GM12864 (cell line): ENCODE results near the gene SNAPC2.

Source experiments
- DNase-seq: peaks from one replicate; pipeline ENCODE4 v3.0.0-alpha.2; 2011; ENCODE audit warnings: low read depth
- H3K4me3 ChIP-seq: 2 replicates; pipeline ENCODE4 v1.5.1; 2011; ENCODE audit warnings: mild to moderate bottlenecking, low read depth, low read length, control low read depth
- CTCF ChIP-seq: IDR thresholded peaks from 2 replicates; pipeline ENCODE4 v1.5.1; 2011; ENCODE audit warnings: low read depth, mild to moderate bottlenecking, moderate library complexity, low read length, control low read depth, inconsistent platforms; ENCODE audit errors: missing control alignments

Gene SNAPC2

DNA sequence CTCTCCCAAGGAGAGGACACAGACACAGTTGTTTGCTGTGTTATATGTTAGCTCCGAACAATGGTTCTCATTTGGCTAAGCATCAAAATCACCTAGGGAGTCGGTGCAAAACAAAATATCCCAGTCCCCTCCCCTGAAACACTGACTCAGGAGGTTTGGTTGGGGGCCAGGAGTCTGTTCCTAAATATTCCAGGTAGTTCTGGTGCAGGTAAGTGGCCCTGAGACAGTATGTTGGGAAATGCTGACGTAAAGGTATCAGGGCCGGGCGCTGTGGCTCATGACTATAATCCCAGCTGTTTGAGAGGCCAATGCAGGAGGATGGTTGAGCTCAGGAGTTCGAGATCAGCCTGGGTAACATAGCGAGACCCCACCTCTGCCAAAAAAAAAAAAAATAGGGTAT is 18.8 kb upstream of the SNAPC2 start:
- DNase-seq, result no peak
- no peak for TF ChIP-seq CTCF
- H3K4me3 ChIP-seq, result no peak overlapping the region

DNA sequence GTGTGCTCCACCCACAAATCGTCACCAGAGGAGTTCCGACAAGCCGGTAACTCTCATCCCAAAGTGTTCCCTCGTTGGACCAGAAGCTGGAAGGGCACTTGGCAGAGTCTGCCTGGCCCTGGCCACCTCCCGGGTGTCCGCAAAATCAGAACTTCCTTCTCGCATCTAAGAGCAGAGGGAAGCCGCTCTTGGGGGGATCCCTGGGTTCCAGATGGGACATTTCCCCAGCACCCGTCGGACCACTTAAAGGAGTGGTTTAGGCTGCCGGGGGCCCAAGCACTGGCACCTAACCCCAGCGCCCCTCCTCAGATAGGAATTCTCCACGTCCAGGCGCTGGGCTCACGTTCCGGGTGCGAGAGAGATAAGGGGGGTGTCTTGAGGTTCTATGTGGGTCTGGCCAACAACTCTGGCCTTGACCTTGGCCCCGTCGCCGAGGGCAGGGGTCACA is 17.3 kb upstream of the SNAPC2 start:
- no peak for DNase-seq
- peak overlapping the region; percentile 88 for H3K4me3 ChIP-seq
- TF ChIP-seq CTCF, result no peak

DNA sequence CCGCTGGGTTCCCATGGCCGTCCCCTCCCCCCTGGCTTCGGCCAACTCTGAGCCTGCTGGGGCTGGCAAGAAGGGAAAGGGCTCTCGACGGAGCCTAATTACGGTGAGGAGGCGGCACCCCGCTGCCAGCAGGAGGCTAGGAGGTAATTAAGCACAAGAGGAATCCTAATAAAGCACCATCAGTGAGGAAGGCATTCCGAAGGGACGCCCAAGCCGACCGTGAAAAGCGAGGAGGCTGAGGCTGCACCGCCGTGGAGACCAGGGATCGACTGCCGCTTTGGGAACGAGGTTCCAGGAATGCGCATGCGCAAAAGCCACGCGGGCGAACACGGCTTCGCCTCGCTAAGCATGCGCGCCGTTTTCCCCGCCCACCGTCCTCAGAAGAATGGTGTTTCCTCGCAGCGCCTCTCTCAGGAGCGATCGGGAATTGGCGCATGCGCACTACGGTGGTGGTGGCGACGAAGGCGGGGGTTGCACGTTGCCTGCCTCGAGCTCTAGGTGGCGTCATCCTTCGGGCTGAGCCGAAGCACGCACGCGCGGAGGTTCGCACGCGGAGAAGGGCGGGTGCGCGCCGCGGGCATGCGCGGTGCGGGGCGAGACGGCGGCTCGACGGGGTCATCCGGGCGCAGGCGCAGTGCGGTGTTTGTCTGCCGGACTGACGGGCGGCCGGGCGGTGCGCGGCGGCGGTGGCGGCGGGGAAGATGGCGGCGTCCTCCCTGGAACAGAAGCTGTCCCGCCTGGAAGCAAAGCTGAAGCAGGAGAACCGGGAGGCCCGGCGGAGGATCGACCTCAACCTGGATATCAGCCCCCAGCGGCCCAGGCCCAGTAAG is 16.7 kb upstream of the SNAPC2 start, which contains the start of gene MAP2K7:
Gene MAP2K7, plus strand, starts transcription at position 634 of the 830 bp plus-strand sequence. Its CDS starts 68 bp downstream, at position 702.
- DNase-seq, result peak; percentile 96
- TF ChIP-seq CTCF, result peak; percentile 55
- H3K4me3 ChIP-seq, result peak within 1 kb of the TSS; percentile 98

DNA sequence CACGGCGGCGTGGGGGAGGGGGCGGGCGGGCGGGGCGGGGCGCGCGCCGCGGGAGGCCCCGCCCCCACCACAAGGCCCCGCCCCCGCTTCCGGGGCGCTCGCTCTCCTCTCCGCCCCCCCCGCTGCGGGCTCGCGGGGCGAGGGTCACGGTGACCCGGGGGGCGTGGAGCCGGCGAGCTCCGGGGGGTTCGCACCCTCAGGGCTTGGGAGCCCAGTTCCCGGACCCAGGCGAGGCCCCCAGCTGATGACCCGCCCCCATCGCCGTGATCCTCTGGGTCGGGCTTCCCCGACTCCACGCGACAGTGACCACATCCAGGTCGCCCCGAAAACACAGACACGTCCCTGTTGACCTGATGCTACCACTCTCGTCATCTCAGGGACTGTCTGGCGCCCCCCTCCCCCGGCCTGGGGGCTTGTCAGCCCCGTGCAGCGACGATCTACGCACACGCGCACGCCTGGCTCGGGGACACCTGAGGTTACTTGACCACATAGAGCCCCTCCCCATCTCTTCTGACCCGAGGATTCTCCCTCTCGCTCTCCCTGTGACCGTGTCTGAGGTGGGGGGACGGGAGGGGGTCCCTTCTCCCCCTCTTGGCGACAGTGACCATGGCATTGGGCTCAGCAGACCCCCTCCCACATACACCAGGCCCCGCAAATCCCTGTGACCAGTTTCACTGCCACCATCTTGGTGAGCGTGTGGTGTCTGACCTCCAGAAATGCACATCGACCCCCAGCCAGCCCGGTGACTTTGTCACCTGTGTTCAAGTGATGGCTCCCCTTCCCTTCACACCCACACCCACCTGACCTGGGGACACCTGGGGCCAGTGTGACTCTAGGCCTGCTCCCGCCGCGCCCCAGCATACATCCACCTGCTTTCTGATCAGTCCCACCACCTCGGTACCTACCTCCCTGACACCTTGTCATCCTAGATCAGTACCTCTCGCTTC is 15.8 kb upstream of the SNAPC2 start:
- TF ChIP-seq CTCF, result no peak
- peak overlapping the region; percentile 98 for H3K4me3 ChIP-seq
- no peak for DNase-seq

- TF ChIP-seq CTCF, result no peak
- no peak for DNase-seq
- H3K4me3 ChIP-seq, result no peak overlapping the region; the same call in 1 of the 2 replicates
Observed at GRCh38 chr19:7905268-7905667, 14.9 kb upstream of the SNAPC2 start.

GRCh38 chr19:7905859-7906258 is 14.3 kb upstream of the SNAPC2 start:
- no peak overlapping the region for H3K4me3 ChIP-seq
- DNase-seq, result no peak
- no peak for TF ChIP-seq CTCF
